GM06990 (cell line): ENCODE results near the gene DLAT.

Experiments used
- DNase-seq: peaks from one replicate; pipeline ENCODE4 v3.0.0-alpha.2; 2011; ENCODE audit not compliant: insufficient read length; ENCODE audit errors: extremely low read depth
- H3K27me3 ChIP-seq: replicated peaks from 2 replicates; pipeline ENCODE4 v1.6.0; 2011; ENCODE audit warnings: low read length; ENCODE audit not compliant: control insufficient read depth, insufficient read depth
- H3K36me3 ChIP-seq: 2 replicates; pipeline ENCODE4 v1.5.1; 2011; ENCODE audit warnings: low read length; ENCODE audit not compliant: control insufficient read depth, insufficient read depth
- H3K4me3 ChIP-seq: replicated peaks from 2 replicates; pipeline ENCODE4 v1.5.1; 2011; ENCODE audit warnings: low read depth, mild to moderate bottlenecking, control low read depth, low read length
- CTCF ChIP-seq: IDR thresholded peaks from 2 replicates; pipeline ENCODE4 v1.5.1; 2011; ENCODE audit warnings: low read length, control low read depth, mild to moderate bottlenecking, inconsistent platforms; ENCODE audit not compliant: insufficient read depth, poor library complexity, severe bottlenecking

DLAT gene

DNA sequence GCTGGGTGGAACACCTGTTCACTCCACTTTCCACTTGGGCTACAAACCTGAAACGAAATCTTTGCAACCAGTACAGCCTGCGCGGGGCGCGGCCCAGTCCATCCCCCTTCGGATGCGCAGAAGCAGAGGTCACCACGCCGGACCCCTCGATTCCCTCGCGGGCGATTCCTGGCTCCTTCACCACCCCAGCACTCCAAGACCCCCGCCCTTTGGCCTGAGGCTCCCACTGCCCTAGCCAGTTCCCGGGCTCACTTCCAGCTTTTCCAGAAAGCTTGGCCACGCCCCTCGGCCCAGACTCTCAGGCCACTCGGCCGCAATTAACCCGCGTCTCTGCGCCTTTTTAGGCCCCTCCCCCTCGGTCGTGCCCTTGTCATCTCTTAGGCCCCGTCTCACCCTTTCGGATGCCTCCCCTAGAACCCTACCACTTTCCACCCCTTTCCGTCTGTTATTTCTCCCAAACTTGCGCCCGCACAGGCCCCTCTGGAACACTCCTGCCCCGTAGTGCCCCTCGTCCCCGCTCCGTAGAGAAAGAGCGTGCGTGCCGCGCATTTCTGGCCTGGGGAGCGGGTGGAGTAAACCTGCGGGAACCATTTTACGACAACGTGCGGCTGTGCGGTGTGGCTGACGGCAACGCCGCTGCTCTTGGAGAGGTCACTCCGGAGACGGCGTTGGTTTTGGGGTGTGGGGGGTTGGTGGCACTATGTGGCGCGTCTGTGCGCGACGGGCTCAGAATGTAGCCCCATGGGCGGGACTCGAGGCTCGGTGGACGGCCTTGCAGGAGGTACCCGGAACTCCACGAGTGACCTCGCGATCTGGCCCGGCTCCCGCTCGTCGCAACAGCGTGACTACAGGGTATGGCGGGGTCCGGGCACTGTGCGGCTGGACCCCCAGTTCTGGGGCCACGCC lies at the start of gene DLAT:
Gene DLAT, plus strand, starts transcription at position 636 of the 906 bp plus-strand sequence. Its CDS starts 65 bp downstream, at position 701.
- peaks cover 6% of the 10 kb centered on the region for H3K36me3 ChIP-seq
- TF ChIP-seq CTCF = no peak
- H3K27me3 ChIP-seq = no peaks in the 10 kb centered on the region
- DNase-seq = peak; percentile 94
- peak within 1 kb of the TSS; percentile 88 for H3K4me3 ChIP-seq

- no peak for DNase-seq
- H3K36me3 ChIP-seq = no peaks in the 10 kb centered on the region
- no peak overlapping the region for H3K4me3 ChIP-seq
- TF ChIP-seq CTCF = no peak
- no peaks in the 10 kb centered on the region for H3K27me3 ChIP-seq
These were observed 49.0 kb upstream of the DLAT start for GRCh38 chr11:111976119-111976766.

- Histone ChIP-seq H3K4me3 (no peak overlapping the region), H3K27me3 (no peaks in the 10 kb centered on the region), H3K36me3 (no peaks in the 10 kb centered on the region)
- no peak for DNase-seq
- no peak for TF ChIP-seq CTCF
These were observed 48.5 kb upstream of the DLAT start for GRCh38 chr11:111976767-111977145.

DNA sequence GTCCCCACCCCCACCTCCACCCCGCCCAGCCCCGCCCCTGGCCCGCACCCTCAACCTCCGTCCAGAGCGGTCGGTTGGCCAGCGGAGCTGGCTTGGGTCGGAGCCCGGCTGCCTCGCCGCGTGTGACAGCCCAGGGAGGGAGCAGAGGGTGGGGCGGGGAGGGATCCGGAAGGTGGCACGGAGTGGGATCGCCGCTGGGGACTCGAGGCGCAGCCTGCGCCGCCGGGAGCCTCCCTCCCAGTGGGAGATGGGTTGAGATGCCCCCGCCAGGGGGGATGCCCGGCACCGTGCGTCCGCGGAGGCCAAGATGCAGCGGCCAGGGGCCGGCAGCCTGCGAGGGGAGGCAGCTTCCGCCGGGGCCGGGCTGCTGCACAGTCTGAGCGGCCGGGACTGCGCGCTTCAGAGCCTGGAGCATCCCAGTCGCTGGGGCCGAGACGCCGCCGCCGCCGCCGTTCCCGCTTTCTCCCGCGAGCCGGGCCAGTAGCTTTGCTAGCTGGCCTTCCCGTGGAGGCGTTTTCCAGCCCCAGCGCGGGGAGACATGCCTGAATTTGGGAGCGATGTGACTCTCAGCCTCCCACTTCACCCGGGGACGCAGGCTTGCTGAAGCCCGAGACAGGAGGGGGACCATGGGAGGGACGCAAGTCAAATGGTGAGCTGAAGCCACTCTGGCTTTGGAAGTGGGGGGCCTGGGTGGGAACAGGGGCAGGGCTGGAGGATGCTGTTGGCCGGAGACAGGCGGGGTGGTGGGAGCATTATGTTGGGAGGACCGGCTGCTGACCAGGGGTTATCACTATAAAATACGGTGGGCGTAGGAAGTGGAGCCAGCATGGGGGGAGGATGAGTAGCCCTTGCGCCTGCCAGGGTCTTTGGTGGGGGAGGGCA lies 47.8 kb upstream of the DLAT start:
- Histone ChIP-seq H3K4me3 (peak overlapping the region; percentile 50), H3K27me3 (no peaks in the 10 kb centered on the region), H3K36me3 (no peaks in the 10 kb centered on the region)
- no peak for TF ChIP-seq CTCF
- DNase-seq = no peak

DNA sequence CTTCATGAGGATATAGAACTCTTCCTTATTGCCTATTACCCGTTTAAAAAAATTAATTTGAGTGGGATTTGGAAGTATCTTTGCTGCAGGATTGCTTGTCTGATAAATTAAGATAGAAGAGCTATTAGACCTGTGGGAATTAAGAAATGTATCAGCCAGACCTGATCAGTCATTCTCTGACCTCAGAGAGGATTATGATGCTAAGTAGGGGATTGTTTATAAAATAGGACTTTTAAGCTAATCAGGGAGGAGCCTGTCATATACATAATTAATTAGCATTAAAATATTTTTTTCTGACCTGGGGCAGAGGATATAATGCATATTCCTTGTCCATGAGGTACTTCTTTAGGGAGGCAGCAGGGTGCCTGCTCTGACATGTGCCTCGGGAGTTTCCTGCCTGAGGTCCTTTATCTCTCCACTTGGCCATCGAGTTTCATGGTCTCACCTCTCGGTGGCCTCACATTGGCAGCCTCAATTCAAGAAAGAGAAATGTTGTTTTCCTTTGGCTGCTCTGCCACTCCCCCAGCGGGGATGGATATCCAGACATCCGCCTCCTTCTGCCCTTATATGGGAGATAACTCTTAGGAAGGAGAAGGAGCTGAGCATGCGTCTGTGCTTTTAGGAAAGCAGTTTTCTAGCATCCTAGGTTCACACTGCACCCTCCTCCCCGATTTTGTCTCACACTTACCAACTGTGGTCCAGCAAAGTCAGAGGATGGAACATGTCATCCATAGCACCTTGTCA lies 47.0 kb upstream of the DLAT start:
- TF ChIP-seq CTCF = no peak
- DNase-seq = no peak
- Histone ChIP-seq H3K27me3 (no peaks in the 10 kb centered on the region), H3K36me3 (no peaks in the 10 kb centered on the region), H3K4me3 (no peak overlapping the region)
